ENCODE data around the gene ZNF619.

DNA sequence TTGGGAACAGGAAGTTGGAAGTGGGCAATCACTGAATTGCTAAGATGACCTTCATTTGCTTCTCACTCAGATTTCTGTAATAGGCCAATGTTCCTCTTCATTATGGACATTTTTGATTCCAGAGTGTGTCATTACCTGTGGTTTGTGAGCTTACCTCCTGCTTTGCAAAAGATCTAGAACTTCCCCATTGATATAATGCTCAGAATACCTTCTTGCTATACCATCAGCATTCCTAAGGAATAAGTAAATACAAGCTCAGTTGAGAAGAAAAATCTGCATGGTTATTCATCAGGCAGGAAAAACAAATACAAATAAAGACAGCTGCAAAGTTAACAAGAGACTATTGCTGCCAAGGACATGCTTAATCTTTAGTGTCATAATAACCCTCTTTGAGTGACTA is 25.4 kb upstream of the ZNF619 start:
- TF ChIP-seq, protein P1, sequence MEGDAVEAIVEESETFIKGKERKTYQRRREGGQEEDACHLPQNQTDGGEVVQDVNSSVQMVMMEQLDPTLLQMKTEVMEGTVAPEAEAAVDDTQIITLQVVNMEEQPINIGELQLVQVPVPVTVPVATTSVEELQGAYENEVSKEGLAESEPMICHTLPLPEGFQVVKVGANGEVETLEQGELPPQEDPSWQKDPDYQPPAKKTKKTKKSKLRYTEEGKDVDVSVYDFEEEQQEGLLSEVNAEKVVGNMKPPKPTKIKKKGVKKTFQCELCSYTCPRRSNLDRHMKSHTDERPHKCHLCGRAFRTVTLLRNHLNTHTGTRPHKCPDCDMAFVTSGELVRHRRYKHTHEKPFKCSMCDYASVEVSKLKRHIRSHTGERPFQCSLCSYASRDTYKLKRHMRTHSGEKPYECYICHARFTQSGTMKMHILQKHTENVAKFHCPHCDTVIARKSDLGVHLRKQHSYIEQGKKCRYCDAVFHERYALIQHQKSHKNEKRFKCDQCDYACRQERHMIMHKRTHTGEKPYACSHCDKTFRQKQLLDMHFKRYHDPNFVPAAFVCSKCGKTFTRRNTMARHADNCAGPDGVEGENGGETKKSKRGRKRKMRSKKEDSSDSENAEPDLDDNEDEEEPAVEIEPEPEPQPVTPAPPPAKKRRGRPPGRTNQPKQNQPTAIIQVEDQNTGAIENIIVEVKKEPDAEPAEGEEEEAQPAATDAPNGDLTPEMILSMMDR (IDR thresholded peaks at IDR 0.05; ENCODE audit: low read depth, low read length): no peak
- no peak for TF ChIP-seq POLR2A (IDR thresholded peaks at IDR 0.05; ENCODE audit: extremely low read depth, insufficient read length)
